ENCODE results near the gene CXCL11.

DNA sequence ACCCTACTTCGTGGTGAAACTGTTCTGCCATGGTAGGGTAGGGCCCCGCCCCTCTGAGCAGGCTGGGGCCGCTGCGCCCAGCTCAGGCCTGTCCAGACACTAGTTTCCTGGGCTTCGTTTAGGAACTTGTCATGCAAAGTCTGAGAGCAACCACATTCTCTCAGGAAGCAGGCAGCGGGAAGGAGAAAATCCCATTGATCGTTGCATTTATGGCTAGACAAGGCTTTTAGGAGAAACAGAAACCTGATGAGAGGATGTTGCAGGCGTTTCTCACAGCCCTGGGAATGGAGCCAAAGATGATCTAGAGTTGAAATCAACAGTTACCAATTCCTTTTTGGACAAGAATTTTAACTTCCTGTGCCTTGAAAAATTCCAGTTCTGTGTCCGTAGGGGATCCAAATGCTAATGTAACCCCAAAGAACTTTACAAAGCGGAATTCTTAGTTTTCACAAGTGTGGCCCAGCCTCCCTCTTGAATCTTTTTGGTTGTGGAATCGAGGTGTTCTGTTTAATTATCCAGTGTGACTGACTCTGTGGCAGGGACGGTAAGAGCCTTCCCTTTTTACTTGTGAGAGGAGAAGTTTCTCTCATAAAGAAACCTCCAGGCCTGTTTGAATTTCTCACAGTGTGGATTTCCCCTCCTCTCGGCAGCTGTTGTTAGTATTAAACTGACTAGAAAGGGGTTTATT, 24.0 kb downstream of the CXCL11 start:
- TF ChIP-seq, protein P1, sequence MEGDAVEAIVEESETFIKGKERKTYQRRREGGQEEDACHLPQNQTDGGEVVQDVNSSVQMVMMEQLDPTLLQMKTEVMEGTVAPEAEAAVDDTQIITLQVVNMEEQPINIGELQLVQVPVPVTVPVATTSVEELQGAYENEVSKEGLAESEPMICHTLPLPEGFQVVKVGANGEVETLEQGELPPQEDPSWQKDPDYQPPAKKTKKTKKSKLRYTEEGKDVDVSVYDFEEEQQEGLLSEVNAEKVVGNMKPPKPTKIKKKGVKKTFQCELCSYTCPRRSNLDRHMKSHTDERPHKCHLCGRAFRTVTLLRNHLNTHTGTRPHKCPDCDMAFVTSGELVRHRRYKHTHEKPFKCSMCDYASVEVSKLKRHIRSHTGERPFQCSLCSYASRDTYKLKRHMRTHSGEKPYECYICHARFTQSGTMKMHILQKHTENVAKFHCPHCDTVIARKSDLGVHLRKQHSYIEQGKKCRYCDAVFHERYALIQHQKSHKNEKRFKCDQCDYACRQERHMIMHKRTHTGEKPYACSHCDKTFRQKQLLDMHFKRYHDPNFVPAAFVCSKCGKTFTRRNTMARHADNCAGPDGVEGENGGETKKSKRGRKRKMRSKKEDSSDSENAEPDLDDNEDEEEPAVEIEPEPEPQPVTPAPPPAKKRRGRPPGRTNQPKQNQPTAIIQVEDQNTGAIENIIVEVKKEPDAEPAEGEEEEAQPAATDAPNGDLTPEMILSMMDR (IDR thresholded peaks at IDR 0.05; ENCODE audit: poor library complexity, severe bottlenecking), result no peak
- TF ChIP-seq MXI1 (conservative IDR thresholded peaks at IDR 0.05; ENCODE audit: poor library complexity, severe bottlenecking), result no peak
- no peak for TF ChIP-seq POLR2AphosphoS5 (IDR thresholded peaks at IDR 0.05)
- TF ChIP-seq, protein P2, sequence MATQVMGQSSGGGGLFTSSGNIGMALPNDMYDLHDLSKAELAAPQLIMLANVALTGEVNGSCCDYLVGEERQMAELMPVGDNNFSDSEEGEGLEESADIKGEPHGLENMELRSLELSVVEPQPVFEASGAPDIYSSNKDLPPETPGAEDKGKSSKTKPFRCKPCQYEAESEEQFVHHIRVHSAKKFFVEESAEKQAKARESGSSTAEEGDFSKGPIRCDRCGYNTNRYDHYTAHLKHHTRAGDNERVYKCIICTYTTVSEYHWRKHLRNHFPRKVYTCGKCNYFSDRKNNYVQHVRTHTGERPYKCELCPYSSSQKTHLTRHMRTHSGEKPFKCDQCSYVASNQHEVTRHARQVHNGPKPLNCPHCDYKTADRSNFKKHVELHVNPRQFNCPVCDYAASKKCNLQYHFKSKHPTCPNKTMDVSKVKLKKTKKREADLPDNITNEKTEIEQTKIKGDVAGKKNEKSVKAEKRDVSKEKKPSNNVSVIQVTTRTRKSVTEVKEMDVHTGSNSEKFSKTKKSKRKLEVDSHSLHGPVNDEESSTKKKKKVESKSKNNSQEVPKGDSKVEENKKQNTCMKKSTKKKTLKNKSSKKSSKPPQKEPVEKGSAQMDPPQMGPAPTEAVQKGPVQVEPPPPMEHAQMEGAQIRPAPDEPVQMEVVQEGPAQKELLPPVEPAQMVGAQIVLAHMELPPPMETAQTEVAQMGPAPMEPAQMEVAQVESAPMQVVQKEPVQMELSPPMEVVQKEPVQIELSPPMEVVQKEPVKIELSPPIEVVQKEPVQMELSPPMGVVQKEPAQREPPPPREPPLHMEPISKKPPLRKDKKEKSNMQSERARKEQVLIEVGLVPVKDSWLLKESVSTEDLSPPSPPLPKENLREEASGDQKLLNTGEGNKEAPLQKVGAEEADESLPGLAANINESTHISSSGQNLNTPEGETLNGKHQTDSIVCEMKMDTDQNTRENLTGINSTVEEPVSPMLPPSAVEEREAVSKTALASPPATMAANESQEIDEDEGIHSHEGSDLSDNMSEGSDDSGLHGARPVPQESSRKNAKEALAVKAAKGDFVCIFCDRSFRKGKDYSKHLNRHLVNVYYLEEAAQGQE (IDR thresholded peaks at IDR 0.05; ENCODE audit: borderline replicate concordance), result no peak
- no peak for TF ChIP-seq RAD21 (conservative IDR thresholded peaks at IDR 0.05)
- TF ChIP-seq SMC3 (conservative IDR thresholded peaks at IDR 0.05; ENCODE audit: poor library complexity), result no peak
- no peak for TF ChIP-seq EZH2 (IDR thresholded peaks at IDR 0.05; ENCODE audit: borderline replicate concordance, insufficient read depth, low read length, poor library complexity, severe bottlenecking)
